ENCODE results near the gene ZXDC. TPM values are rescaled to one million over a fixed set of nuclear protein-coding genes. Genes with fewer than 3 reads are reported as not detected.

The ZXDC gene
- total and polyA plus RNA-seq, 7 experiments from 2014 or later = 10.3 to 71.9 (median 61.0) TPM

DNA sequence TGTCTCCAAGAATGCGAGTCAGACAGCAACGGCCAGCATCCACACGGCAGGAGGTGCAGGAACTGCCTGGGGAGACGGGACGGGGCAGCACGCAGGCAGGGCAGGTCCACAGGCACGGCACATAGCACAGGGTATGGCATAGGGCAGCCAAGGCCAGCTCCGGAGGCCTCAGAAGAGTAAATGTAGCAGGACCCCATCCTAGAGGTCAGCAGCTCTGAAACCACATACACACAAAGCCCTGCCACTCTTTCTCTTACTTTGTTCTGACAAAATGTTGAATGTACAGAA, 26.9 kb downstream of the ZXDC start:
- Mint-ChIP-seq H3K27ac (no peak overlapping the region), H3K36me3 (peaks cover 5 to 31% (median 12%) of the 10 kb centered on the region in 5 donors), H3K4me3 (no peak overlapping the region), H3K9me3 (no peaks in the 10 kb centered on the region), H3K4me1 (peaks cover 0 to 13% (median 4%) of the 10 kb centered on the region in 7 donors), H3K27me3 (no peaks in the 10 kb centered on the region)
- H3K4me3 ChIP-seq (ENCODE audit: low read length) = no peak overlapping the region
- H3K4me1 ChIP-seq (ENCODE audit: control insufficient read depth in 2 of 2, insufficient read depth in 2 of 2, low read length in 2 of 2) = no peaks in the 10 kb centered on the region
- no peaks in the 10 kb centered on the region for H3K27me3 ChIP-seq (ENCODE audit: control insufficient read depth in 2 of 2, insufficient read depth in 2 of 2, low read length in 2 of 2)
- no peak overlapping the region for H3K27ac ChIP-seq (ENCODE audit: low read depth, low read length)
- no peak for DNase-seq
- ATAC-seq = peak; percentile 23
- ChIA-PET CTCF (no interaction called here), POLR2A (no interaction called here)
- intact Hi-C loops (cut with micrococcal nuclease) = no loop called here
- peaks cover 0 to 71% (median 0%) of the 10 kb centered on the region in 3 experiments for H3K36me3 ChIP-seq (ENCODE audit: control insufficient read depth in 2 of 3, insufficient read depth in 3 of 3, low read length in 3 of 3)
- no peaks in the 10 kb centered on the region for H3K9me3 ChIP-seq (ENCODE audit: control insufficient read depth in 2 of 3, low read length in 3 of 3)

DNA sequence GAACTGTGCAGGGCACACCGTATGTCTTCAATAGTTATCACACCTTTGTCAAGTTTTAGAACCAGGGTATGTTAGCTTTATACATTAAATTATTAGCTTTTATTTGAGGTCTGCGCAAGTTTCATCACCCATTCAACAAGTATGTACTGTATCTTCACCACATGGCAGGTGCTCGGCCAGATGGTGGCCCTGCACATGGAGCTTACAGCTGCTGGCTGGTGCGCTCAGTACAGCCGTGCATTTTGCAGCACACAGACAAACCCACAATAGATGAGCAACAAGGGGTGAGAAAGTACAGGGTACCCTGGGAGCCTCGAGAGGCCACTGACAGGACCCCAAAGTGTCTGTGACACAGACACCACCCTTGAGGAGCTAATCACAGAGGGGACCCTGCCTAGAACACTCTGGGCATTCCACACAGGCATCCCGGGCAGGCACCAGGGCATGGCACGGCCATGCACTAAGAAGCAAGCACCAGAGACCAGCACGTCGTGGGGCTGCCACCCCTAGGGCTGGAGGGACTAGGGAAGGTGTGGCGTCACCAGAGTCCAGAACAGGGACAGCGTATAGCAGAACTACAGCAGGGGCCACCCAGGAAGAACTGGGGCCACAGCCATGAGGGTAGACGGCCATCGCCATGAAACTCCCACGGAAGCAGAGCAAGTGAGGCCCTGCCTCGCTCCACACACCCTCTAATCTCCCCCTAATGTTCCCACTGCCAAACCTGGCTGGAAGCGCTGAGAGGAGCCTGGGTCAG, 27.4 kb downstream of the ZXDC start:
- ChIA-PET CTCF (no interaction called here), POLR2A (no interaction called here)
- H3K4me1 Mint-ChIP-seq = peaks cover 0 to 13% (median 4%) of the 10 kb centered on the region in 7 donors
- H3K4me3 Mint-ChIP-seq = no peak overlapping the region
- H3K36me3 Mint-ChIP-seq = peaks cover 5 to 31% (median 12%) of the 10 kb centered on the region in 5 donors
- peaks cover 0 to 68% (median 0%) of the 10 kb centered on the region in 3 experiments for H3K36me3 ChIP-seq (ENCODE audit: control insufficient read depth in 2 of 3, insufficient read depth in 3 of 3, low read length in 3 of 3)
- intact Hi-C loops (cut with micrococcal nuclease) = no loop called here
- no peaks in the 10 kb centered on the region for H3K9me3 ChIP-seq (ENCODE audit: control insufficient read depth in 2 of 3, low read length in 3 of 3)
- ATAC-seq (no peak), DNase-seq (no peak)
- H3K27me3 Mint-ChIP-seq = no peaks in the 10 kb centered on the region
- no peaks in the 10 kb centered on the region for H3K27me3 ChIP-seq (ENCODE audit: control insufficient read depth in 2 of 2, insufficient read depth in 2 of 2, low read length in 2 of 2)
- H3K4me3 ChIP-seq (ENCODE audit: low read length) = no peak overlapping the region
- H3K9me3 Mint-ChIP-seq = no peaks in the 10 kb centered on the region
- no peak overlapping the region for H3K27ac ChIP-seq (ENCODE audit: low read depth, low read length)
- H3K4me1 ChIP-seq (ENCODE audit: control insufficient read depth in 2 of 2, insufficient read depth in 2 of 2, low read length in 2 of 2) = no peaks in the 10 kb centered on the region
- peak overlapping the region in 1 of 9 donors; percentile 41 for H3K27ac Mint-ChIP-seq

GRCh38 chr3:126447456-126448106, 28.1 kb downstream of the ZXDC start:
- Histone ChIP-seq H3K4me1 (ENCODE audit: control insufficient read depth in 2 of 2, insufficient read depth in 2 of 2, low read length in 2 of 2) (no peaks in the 10 kb centered on the region), H3K27ac (ENCODE audit: low read depth, low read length) (no peak overlapping the region), H3K27me3 (ENCODE audit: control insufficient read depth in 2 of 2, insufficient read depth in 2 of 2, low read length in 2 of 2) (no peaks in the 10 kb centered on the region), H3K36me3 (ENCODE audit: control insufficient read depth in 2 of 3, insufficient read depth in 3 of 3, low read length in 3 of 3) (peaks cover 0 to 61% (median 0%) of the 10 kb centered on the region in 3 experiments), H3K9me3 (ENCODE audit: control insufficient read depth in 2 of 3, low read length in 3 of 3) (no peaks in the 10 kb centered on the region), H3K4me3 (ENCODE audit: low read length) (no peak overlapping the region)
- intact Hi-C loops (cut with micrococcal nuclease) = no loop called here
- H3K27ac Mint-ChIP-seq = peak overlapping the region in 1 of 9 donors; percentile 19
- ChIA-PET CTCF (no interaction called here), POLR2A (no interaction called here)
- no peak overlapping the region for H3K4me3 Mint-ChIP-seq
- no peaks in the 10 kb centered on the region for H3K27me3 Mint-ChIP-seq
- peaks cover 0 to 13% (median 4%) of the 10 kb centered on the region in 7 donors for H3K4me1 Mint-ChIP-seq
- no peak for ATAC-seq
- H3K9me3 Mint-ChIP-seq = peaks cover 0 to 2% (median 0%) of the 10 kb centered on the region in 11 donors
- no peak for DNase-seq
- H3K36me3 Mint-ChIP-seq = peaks cover 5 to 29% (median 15%) of the 10 kb centered on the region in 5 donors

- Histone ChIP-seq H3K4me3 (ENCODE audit: low read length) (no peak overlapping the region), H3K27ac (ENCODE audit: low read depth, low read length) (no peak overlapping the region), H3K9me3 (ENCODE audit: control insufficient read depth in 2 of 3, low read length in 3 of 3) (no peaks in the 10 kb centered on the region), H3K36me3 (ENCODE audit: control insufficient read depth in 2 of 3, insufficient read depth in 3 of 3, low read length in 3 of 3) (peaks cover 0 to 60% (median 0%) of the 10 kb centered on the region in 3 experiments), H3K4me1 (ENCODE audit: control insufficient read depth in 2 of 2, insufficient read depth in 2 of 2, low read length in 2 of 2) (no peaks in the 10 kb centered on the region), H3K27me3 (ENCODE audit: control insufficient read depth in 2 of 2, insufficient read depth in 2 of 2, low read length in 2 of 2) (no peaks in the 10 kb centered on the region)
- H3K9me3 Mint-ChIP-seq = peaks cover 0 to 2% (median 0%) of the 10 kb centered on the region in 11 donors
- ChIA-PET POLR2A (no interaction called here), CTCF (interaction anchor here (0.7 kb wide), 1 partner anchor 447 kb away, joined by 3 read pairs; no protein-coding TSS in a partner anchor)
- H3K27me3 Mint-ChIP-seq = no peaks in the 10 kb centered on the region
- H3K4me1 Mint-ChIP-seq = peaks cover 0 to 12% (median 4%) of the 10 kb centered on the region in 7 donors
- ATAC-seq = no peak
- DNase-seq = no peak
- peak overlapping the region in 1 of 9 donors; percentile 40 for H3K27ac Mint-ChIP-seq
- intact Hi-C loops (cut with micrococcal nuclease) = no loop called here
- H3K36me3 Mint-ChIP-seq = peaks cover 5 to 25% (median 12%) of the 10 kb centered on the region in 5 donors
- H3K4me3 Mint-ChIP-seq = no peak overlapping the region
Observed at GRCh38 chr3:126446791-126447190, 28.9 kb downstream of the ZXDC start.

DNA sequence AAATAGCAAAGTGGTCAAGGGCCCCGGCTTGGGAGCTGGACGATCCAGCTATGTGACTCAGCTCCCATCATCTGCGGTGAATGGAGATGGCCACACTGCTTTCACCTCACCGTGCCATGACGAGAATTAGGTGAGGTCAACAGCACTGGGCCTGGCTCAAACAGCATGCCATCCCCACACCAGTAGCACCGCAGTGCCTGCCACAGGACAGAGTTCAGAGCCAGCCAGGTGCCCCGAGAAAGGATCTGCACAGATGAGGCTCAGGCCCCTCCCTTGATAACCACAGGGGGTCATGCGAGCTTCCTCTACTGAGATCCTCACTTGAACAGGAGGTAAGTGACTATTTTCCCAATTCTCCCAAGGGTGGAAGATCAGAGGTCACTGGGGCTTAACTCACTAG, 29.4 kb downstream of the ZXDC start:
- Histone ChIP-seq H3K27me3 (ENCODE audit: control insufficient read depth in 2 of 2, insufficient read depth in 2 of 2, low read length in 2 of 2) (no peaks in the 10 kb centered on the region), H3K4me3 (ENCODE audit: low read length) (no peak overlapping the region), H3K4me1 (ENCODE audit: control insufficient read depth in 2 of 2, insufficient read depth in 2 of 2, low read length in 2 of 2) (no peaks in the 10 kb centered on the region), H3K9me3 (ENCODE audit: control insufficient read depth in 2 of 3, low read length in 3 of 3) (no peaks in the 10 kb centered on the region), H3K36me3 (ENCODE audit: control insufficient read depth in 2 of 3, insufficient read depth in 3 of 3, low read length in 3 of 3) (peaks cover 0 to 60% (median 0%) of the 10 kb centered on the region in 3 experiments), H3K27ac (ENCODE audit: low read depth, low read length) (no peak overlapping the region)
- ChIA-PET POLR2A (no interaction called here), CTCF (interaction anchor here (0.7 kb wide), 2 partner anchors 231 to 447 kb away, joined by 3 read pairs; no protein-coding TSS in a partner anchor)
- intact Hi-C loops (cut with micrococcal nuclease) = no loop called here
- no peak overlapping the region for H3K4me3 Mint-ChIP-seq
- ATAC-seq = no peak
- H3K9me3 Mint-ChIP-seq = peaks cover 0 to 2% (median 0%) of the 10 kb centered on the region in 11 donors
- peaks cover 0 to 8% (median 4%) of the 10 kb centered on the region in 7 donors for H3K4me1 Mint-ChIP-seq
- H3K36me3 Mint-ChIP-seq = peaks cover 0 to 23% (median 7%) of the 10 kb centered on the region in 5 donors
- DNase-seq = no peak
- H3K27ac Mint-ChIP-seq = no peak overlapping the region
- no peaks in the 10 kb centered on the region for H3K27me3 Mint-ChIP-seq

DNA sequence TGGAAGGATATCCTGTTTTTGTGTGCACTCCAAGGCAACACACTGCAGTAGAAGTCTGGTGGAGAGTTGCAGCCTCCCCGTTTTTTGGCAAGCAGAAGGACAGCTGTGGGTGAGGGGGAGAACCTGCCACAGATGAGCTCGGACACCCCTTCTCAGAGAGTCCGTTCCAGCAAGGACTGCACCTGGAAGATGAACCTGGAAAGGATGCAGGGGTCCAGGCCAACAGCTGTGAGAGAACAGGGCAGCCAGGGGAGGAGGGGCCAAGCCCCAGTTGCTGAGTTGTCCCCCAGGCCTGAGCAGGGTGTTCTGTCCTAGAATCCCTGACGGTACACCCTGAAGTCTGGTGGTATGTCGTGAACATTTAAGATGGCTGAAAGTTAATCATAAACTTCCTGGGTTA, 30.2 kb downstream of the ZXDC start:
- Histone ChIP-seq H3K4me3 (ENCODE audit: low read length) (no peak overlapping the region), H3K9me3 (ENCODE audit: control insufficient read depth in 2 of 3, low read length in 3 of 3) (no peaks in the 10 kb centered on the region), H3K27me3 (ENCODE audit: control insufficient read depth in 2 of 2, insufficient read depth in 2 of 2, low read length in 2 of 2) (no peaks in the 10 kb centered on the region), H3K4me1 (ENCODE audit: control insufficient read depth in 2 of 2, insufficient read depth in 2 of 2, low read length in 2 of 2) (no peaks in the 10 kb centered on the region), H3K36me3 (ENCODE audit: control insufficient read depth in 2 of 3, insufficient read depth in 3 of 3, low read length in 3 of 3) (peaks cover 0 to 60% (median 0%) of the 10 kb centered on the region in 3 experiments), H3K27ac (ENCODE audit: low read depth, low read length) (no peak overlapping the region)
- no peaks in the 10 kb centered on the region for H3K27me3 Mint-ChIP-seq
- no peak overlapping the region for H3K4me3 Mint-ChIP-seq
- CTCF ChIA-PET = no interaction called here
- intact Hi-C loops (cut with micrococcal nuclease) = no loop called here
- peaks cover 0 to 2% (median 0%) of the 10 kb centered on the region in 11 donors for H3K9me3 Mint-ChIP-seq
- ATAC-seq = no peak
- H3K36me3 Mint-ChIP-seq = peaks cover 0 to 17% (median 0%) of the 10 kb centered on the region in 5 donors
- POLR2A ChIA-PET = no interaction called here
- DNase-seq = no peak
- peaks cover 0 to 8% (median 0%) of the 10 kb centered on the region in 7 donors for H3K4me1 Mint-ChIP-seq
- H3K27ac Mint-ChIP-seq = peak overlapping the region in 1 of 9 donors; percentile 38

Data from naive thymus-derived CD4-positive, alpha-beta T cell (primary cell).